ENCODE data around the gene OGT.

GRCh38 chrX:71532078-71532752 lies 689 bp upstream of the OGT start:
- TF ChIP-seq, protein P1, sequence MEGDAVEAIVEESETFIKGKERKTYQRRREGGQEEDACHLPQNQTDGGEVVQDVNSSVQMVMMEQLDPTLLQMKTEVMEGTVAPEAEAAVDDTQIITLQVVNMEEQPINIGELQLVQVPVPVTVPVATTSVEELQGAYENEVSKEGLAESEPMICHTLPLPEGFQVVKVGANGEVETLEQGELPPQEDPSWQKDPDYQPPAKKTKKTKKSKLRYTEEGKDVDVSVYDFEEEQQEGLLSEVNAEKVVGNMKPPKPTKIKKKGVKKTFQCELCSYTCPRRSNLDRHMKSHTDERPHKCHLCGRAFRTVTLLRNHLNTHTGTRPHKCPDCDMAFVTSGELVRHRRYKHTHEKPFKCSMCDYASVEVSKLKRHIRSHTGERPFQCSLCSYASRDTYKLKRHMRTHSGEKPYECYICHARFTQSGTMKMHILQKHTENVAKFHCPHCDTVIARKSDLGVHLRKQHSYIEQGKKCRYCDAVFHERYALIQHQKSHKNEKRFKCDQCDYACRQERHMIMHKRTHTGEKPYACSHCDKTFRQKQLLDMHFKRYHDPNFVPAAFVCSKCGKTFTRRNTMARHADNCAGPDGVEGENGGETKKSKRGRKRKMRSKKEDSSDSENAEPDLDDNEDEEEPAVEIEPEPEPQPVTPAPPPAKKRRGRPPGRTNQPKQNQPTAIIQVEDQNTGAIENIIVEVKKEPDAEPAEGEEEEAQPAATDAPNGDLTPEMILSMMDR (IDR thresholded peaks at IDR 0.05) = no peak
- TF ChIP-seq ZFX (IDR thresholded peaks at IDR 0.05; ENCODE audit: borderline replicate concordance) = no peak
